SKM-1 treated with dmso at 0.1 percent for 144 hours (cell line): ENCODE data around the gene PRDX1.
"Not testable (repeated sequence)": the region's sequence is repeated elsewhere in the genome, so short reads cannot be mapped to it uniquely, and the experiment has no call there.

Source experiments
- DNase-seq: peaks from one replicate; lab custom pipeline; 2025; ENCODE audit not compliant: unreplicated experiment; lab: John Stamatoyannopoulos, UW

PRDX1 gene

DNA sequence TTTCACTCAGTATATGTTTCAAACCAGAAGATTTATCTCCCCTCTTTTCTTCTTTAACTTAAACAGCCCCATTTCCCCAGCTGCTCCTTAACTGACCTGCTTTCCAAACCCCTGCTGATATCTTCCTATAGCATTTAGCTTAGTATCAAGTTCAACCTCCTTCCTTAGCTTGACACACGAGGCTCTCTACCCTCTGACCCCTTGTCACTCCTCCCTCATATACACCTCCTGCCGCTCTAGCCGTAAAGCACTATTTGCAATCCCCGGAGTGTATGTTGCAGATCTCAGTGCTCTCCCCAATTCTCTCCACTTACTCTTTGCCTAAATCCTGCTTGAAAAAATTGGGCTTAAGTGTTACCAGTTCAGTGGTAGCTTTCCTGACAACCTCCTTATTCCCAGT, 15.2 kb upstream of the PRDX1 start:
- DNase-seq: no peak

DNA sequence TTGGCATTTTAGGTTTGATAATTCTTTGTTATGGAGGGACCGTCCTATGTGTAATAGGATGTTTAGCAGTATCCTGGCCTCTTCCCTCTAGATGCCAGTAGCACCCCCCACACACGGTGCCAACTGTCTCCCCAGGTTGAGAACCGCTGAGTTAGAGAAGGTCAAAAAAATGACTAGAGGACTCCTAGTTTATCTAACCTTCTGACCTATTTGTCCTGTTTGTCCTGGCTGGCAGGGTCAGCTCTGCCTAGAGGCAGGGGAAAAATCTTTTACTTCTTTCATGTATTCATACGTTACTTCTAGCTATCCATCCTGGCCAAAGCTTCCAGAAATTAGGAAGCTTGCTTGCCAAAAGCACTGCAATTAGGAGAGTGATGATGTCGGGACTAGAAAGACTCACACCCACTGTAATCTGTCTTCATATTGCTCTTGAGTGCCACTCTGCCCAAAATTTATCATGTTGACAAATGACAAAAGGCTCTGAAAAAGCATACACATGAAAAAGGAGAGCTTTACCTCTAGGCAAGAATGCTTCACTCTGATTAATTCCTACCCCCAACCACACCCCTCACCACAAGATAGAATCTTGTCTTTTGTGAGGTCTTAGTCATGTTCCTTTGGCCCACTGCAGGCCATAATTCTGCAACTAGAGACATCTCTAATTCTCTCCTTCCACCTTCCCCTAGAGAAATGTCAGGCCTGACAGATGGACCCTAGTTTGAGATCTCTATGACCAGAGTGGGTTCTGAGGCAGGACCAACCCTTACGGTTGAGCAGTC, 14.5 kb upstream of the PRDX1 start:
- DNase-seq: no peak

DNA sequence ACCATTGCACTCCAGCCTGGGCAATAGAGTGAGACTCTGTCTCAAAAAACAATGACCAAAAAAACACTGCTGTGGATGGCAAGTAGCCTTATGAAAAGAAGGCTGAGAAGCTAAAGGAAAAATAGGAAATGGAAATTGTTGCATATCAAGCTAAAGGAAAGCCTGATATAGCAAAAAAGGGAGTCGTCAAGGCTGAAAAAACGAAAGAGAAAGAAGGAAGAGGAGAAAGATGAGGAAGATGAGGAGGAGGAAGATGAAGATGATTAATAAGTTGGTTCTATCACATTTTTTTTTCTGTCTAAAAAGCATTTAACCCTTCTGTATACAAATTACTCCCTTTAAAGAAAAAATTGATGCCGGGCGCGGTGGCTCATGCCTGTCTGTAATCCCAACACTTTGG, 10.2 kb upstream of the PRDX1 start:
- no peak for DNase-seq

DNA sequence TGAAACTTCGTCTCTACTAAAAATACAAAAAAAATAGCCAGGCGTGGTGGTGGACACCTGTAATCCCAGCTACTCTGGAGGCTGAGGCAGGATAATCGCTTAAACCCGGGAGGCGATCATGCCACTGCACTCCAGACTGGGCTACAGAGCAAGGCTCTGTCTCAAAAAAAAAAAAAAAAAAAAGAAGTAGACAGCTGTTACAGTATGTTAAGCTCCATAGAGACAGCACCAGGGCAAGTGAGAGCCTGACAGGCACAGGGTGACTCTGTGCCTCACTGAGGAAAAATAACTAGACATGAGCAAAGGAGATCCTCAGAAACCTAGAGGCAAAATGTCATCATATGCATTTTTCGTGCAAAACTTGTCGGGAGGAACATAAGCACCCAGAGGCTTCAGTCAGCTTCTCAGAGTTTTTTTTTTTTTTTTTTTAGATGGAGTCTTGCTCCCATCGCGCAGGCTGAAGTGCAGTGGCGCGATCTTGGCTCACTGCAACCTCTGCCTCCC, 9.0 kb upstream of the PRDX1 start:
- no peak for DNase-seq

DNA sequence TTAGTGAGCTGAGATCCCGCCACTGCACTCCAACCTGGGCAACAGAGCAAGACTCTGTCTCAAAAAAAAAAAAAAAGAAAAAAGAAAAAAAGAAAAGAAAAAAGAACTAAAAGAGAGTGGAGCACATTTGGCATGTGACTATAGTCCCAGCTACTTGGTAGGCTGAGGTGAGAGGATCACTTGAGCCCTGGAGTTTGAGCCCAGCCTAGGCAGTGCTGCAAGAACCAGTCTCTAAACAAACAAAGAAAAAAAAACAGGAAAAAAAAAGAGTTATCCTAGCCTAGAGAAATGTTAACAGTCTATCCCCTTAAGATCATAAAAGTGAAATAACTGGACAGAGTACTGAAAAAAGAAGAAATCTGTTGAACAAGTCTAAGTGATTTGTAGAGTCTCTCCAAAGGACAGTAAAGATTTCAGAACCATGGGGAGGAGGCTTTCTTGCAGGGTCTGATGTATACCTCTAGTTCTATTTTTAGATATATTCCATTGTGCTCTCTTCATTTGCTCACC, 4.5 kb upstream of the PRDX1 start:
- no peak for DNase-seq

DNA sequence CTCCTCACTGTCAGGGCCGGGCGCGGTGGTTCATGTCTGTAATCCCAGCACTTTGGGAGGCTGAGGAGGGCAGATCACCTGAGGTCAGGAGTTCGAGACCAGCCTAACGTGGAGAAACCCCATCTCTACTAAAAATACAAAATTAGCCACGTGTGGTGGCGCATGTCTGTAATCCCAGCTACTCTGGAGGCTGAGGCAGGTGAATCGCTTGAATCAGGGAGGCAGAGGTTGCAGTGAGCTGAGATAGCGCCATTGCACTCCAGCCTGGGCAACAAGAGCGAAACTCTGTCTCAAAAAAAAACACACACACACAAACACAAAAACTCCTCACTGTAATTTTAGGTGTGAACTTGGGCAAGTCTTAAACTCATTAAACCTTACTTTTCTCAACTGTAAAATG, 2.3 kb upstream of the PRDX1 start:
- not testable (repeated sequence) for DNase-seq

DNA sequence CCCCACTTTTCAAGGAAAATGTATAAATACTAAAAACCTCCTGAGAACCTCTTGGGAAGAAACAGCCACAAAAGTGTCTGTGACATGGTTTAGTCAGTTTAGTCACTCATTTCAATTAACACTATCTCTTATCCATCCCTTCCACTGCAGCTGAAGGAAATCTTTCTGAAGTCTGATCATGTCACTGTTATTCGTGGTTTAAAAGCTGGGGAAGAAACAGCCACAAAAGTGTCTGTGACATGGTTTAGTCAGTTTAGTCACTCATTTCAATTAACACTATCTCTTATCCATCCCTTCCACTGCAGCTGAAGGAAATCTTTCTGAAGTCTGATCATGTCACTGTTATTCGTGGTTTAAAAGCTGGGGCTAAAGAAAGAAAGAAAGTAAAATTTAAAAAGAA, 1.8 kb upstream of the PRDX1 start:
- not testable (repeated sequence) for DNase-seq

DNA sequence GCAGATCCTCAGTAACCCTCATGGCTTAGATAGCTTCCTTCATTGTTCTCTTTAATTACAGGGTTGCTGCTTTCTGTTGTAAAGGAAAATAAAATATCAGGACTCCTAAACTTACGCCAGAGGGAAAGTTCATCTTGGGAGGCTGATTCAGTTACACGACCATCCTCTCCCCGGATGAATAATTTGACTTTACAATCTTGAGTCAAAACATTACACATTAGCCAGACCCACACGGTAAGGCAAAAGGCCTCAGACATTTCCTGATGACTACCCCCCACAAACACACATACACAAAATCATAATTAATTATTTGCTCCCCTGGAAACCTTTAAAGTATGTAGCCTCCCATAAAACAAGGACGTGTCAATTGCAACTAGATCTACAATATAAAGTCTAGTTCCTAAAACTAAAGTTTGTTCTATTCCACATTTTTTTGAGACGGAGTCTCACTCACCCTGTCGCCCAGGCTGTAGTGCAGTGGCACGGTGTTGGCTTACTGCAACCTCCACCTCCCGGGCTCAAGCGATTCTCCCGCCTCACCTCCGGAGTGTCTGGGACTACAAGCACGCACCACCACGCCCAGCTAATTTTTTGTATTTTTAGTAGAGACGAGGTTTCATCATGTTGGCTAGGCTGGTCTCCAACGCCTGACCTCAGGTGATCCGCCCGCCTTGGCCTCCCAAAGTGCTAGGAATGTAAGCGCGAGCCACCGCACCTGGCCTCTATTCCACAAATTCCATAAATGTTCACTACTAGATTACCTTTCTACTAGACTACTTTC, 830 bp upstream of the PRDX1 start:
- DNase-seq: no peak

DNA sequence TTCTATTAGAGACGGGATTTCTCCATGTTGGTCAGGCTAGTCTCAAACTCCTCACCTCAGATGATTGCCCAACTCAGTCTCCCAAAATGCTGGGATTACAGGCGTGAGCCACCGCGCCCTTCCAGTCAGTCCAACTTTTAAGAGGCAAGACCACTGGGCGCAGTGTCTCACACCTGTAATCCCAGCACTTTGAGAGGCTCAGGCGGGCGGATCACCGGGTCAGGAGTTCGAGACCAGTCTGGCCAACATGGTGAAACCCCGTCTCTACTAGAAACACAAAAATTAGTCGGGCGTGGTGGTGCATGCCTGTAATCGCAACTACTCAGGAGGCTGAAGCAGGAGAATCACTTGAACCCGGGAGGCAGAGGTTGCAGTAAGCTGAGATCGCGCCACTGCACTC, 1.9 kb downstream of the PRDX1 start:
- not testable (repeated sequence) for DNase-seq

DNA sequence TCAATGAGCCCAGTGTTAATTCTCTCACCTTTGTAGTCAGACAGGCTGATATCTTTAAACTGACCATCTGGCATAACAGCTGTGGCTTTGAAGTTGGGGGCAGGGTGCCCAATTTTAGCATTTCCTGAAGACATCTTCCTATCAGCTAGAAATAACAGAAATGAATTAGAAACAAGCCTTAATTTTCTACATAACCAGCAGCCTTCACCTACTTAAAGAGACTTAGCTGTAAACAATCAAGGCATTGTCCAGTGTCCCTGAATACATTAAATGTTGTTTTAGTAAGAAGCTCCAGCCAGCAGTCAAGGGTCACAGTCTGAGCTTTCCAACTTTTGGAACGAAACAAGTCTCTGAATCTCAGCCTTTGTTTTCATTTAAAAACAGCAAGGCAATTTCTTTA, 2.8 kb downstream of the PRDX1 start:
- DNase-seq: no peak

DNA sequence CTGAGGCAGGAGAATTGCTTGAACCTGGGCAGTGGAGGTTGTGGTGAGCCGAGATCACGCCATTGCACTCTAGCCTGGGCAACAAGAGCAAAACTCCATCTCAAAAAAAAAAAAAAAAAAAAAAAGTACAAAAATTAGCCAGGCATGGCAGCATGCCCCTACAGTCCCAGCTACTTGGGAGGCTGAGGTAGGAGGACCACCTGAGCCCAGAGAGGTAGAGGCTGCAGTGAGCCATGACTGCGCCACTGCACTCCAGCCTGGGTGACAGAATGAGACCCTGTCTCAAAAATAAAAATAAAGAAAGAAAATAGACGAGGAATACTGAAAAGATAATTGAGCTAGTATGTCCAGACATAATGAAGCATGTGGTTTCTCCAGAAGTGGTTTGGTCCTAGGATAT, 3.3 kb downstream of the PRDX1 start:
- not testable (repeated sequence) for DNase-seq

DNA sequence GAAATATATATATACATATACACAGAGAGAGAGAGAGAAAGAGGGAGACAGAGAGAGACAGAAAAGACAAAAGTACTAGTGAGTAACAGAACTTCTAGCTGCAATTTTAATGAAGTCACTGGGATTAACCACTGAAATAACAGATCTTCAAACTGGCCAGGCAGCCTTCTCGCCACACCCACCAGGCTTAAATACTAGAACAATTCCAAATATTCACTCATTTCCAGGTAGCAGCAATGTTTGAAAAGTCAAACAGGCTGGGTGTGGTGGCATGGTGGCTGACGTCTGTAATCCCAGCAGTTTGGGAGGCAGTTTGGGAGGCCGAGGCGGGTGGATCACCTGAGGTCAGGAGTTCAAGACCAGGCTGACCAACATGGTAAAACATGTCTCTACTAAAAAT, 5.2 kb downstream of the PRDX1 start:
- no peak for DNase-seq

DNA sequence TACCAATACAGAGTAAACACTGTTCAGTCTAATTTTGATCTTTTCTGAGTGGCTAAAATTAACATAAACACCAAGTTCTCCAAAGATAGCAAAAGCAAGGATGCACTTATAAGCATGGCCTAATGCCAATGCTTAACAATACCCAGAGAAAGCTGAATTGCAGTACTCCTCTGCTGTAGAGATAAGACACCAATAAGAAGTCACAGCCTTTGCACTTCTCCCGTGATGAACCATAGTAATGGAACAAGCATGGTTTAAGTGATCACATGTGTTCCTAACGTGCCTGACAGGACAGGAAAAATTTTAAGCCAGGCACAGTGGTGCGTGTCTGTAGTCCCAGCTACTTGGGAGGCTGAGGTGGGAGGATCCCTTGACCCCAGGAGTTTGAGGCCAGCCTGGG, 5.6 kb downstream of the PRDX1 start:
- no peak for DNase-seq

DNA sequence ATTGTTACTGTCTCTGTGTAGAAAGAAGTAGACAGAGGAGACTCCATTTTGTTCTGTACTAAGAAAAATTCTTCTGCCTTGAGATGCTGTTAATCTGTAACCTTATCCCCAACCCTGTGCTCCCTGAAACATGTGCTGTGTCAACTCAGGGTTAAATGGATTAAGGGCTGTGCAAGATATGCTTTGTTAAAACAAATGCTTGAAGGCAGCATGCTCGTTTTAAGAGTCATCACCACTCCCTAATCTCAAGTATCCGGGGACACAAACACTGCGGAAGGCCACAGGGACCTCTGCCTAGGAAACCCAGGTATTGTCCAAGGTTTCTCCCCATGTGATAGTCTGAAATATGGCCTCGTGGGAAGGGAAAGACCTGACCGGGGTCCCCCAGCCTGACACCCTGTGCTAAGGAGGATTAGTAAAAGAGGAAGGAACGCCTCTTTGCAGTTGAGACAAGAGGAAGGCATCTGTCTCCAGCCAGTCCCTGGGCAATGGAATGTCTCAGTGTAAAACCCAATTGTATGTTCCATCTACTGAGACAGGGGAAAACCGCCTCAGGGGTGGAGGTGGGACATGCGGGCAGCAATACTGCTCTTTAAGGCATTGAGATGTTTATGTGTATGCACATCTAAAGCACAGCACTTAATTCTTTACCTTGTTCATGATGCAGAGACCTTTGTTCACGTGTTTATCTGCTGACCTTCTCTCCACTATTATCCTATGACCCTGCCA, 8.0 kb downstream of the PRDX1 start:
- not testable (repeated sequence) for DNase-seq

DNA sequence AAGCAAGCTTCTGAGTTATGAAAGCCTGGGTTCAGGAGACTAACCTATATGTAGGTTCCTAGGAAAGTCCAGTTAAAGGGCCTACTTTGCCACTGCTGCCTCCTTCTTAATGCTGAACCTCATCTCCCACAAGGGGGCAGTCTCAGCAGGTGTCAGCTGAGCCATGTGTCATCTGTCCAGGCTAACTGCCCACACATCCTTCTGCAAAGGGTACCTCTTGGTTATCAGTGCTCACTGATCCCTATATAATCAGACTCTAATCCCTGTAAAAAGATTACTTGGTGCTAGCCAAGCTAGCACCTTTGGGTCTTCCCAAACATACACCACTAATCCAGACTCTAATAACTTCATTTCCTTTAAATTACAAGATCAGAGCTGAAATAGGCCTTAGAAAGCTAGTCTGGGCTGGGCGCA, 9.0 kb downstream of the PRDX1 start:
- peak; percentile 44 for DNase-seq

DNA sequence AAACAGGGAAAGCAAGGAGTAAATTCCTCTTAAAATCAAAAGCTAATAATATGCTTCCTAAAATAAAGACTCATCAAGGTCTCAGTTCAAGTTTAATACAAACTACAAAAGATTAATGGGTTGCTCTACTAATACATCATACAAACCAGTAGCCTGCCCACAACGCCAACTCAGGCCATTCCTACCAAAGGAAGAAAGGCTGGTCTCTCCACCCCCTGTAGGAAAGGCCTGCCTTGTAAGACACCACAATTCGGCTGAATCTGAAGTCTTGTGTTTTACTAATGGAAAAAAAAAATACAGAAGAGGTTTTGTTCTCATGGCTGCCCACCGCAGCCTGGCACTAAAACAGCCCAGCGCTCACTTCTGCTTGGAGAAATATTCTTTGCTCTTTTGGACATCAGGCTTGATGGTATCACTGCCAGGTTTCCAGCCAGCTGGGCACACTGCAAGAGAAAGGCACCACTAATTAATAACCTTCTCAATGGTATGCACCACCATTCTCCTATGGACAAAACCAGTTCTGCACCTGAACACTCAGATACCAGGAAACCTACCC, 10.6 kb downstream of the PRDX1 start:
- DNase-seq: no peak

DNA sequence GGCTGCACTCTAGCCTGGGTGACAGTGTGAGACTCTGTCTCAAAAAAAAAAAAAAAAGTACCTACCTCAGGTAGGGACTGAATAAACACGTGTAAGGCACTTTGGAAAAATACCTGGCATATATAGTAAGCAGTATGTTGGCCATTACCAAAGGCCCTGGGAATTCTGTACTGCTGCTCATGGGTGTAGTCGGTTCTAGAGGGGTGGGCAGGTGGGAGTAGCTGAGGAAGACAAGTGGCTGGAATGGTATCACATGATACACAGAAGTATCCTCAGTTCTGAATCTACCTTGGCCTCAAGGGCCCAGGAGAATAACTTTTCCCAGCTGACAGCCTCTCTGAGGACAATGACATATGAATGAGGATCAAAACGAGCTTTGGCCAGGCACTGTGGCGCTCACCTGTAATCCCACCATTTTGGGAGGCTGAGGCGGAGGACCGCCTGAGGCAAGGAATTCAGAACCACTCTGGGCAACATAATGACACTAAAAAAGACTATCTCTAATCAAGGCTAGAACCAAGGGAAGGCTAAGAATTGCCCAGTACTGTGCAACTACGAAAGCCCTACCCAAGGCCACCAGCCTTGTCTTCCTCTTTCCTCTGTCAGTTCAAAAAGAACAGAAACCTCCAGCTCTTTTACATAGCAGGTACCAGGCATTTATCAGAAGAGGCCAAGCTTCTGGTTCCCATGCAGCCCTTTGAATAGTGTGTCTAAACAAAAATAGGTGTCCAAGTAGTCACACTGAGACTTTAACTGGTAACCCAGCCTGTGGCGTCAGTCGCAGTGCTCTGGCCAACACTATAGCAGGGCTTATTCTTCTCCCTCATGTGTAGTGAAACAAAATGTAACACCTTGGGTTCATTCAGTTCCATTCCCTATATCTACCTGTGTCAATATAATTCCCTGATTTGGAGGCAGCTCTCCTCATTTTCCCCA, 11.4 kb downstream of the PRDX1 start:
- DNase-seq: no peak

DNA sequence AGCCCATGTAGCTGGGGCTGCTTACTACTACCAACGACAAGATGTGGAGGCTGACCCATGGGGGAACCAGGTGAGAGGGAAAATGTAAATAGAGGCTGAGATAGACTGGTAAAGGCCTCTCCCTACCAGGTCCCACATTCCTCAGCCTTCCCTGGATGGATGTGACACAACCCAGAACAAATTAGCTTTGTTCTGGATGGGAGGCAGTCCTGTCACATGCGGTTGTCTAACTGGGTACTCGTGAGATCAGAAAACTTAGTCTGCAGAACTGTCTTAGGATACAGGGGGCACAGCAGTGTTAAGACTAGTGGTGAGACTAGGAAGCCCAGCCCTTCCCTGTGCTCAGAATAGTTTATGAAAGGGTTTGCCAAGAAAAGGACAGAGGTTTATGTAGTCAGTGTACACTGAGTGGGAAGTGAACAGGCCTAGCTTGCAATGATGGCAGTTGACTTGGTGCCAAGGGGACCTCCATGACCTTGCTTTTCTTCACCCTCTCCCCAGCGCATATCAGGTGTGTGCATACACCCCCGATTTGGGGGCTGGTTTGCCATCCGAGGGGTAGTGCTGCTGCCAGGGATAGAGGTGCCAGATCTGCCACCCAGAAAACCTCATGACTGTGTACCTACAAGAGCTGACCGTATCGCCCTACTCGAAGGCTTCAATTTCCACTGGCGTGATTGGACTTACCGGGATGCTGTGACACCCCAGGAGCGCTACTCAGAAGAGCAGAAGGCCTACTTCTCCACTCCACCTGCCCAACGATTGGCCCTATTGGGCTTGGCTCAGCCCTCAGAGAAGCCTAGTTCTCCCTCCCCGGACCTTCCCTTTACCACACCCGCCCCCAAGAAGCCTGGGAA, 13.2 kb downstream of the PRDX1 start:
- no peak for DNase-seq

DNA sequence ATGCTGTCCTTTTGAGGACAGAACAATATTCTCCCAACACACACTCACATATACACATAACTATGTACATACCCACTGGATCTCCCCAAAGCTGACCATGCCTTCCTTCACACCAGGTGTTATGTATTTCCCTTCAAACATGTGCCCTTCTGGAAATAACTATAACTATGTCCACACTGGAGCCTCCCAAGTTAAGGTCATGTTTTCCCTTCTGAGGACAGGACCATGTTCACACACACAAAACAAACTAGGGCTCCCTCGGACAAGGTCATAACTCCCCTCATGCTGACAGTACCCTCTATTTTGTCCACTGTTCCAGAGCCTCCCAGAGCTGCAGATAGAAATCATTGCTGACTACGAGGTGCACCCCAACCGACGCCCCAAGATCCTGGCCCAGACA, 13.8 kb downstream of the PRDX1 start:
- no peak for DNase-seq
